ENCODE measurements around the gene CRADD. TPM values are rescaled to one million over a fixed set of nuclear protein-coding genes. Genes with fewer than 3 reads are reported as not detected.

CRADD gene
- total and polyA plus RNA-seq, 10 donors, result 5.5 to 58.7 (median 18.8) TPM

DNA sequence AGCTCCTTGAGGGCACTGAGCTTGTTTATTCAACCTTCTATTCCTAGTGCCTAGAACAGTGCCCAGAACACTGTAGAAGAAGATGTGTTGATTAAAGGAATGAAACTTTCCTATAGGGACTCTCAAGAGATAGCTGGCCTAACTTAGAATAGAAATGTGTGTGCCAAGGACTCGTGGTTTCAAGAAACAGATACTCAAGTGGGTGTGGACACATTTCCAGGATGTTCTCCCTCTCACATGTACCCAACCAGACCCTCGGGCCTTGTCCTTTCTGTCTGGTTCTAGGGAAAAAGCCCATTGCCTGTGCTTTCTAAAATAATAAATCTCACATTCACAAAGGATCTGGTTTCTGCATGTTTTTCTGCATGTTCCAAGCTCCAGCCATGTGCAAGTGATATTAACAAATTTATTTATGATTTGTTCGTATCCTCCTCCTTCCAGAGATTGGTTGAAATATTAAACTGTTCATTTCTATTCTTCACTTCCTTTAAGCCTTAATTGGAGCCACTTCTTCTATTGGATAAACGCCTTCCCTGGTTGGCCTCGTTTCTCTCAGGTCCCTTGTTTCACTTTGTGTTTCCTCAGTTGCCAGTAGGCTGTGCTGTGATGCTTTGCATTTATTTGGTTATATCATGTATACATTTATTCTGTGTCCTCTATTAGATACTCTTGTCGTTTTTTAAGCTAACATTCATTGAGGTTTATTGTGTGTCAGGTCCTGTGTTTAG lies 89.8 kb downstream of the CRADD start:
- peaks cover 11 to 45% (median 25%) of the 10 kb centered on the region in 6 donors for H3K4me1 ChIP-seq
- H3K9me3 ChIP-seq, result no peaks in the 10 kb centered on the region
- no peaks in the 10 kb centered on the region for H3K36me3 ChIP-seq
- WGBS, 5 donors, result 18 to 34% (median 26%) methylated on average over 6 of the region's 6 CpGs
- intact Hi-C loops (cut with DNase I; ENCODE audit: low total_unique reads), result no loop called here
- TF ChIP-seq, protein P1, sequence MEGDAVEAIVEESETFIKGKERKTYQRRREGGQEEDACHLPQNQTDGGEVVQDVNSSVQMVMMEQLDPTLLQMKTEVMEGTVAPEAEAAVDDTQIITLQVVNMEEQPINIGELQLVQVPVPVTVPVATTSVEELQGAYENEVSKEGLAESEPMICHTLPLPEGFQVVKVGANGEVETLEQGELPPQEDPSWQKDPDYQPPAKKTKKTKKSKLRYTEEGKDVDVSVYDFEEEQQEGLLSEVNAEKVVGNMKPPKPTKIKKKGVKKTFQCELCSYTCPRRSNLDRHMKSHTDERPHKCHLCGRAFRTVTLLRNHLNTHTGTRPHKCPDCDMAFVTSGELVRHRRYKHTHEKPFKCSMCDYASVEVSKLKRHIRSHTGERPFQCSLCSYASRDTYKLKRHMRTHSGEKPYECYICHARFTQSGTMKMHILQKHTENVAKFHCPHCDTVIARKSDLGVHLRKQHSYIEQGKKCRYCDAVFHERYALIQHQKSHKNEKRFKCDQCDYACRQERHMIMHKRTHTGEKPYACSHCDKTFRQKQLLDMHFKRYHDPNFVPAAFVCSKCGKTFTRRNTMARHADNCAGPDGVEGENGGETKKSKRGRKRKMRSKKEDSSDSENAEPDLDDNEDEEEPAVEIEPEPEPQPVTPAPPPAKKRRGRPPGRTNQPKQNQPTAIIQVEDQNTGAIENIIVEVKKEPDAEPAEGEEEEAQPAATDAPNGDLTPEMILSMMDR (IDR thresholded peaks at IDR 0.05 in 8 of 11, conservative IDR thresholded peaks at IDR 0.05 in 3 of 11), result peak in 9 of 11 experiments; percentile 12 to 62 (median 50)
- TF ChIP-seq POLR2AphosphoS5 (IDR thresholded peaks at IDR 0.05), result no peak
- no peak for TF ChIP-seq POLR2A (IDR thresholded peaks at IDR 0.05)
- no peak overlapping the region for H3K4me3 ChIP-seq
- DNase-seq, result no peak
- H3K27ac ChIP-seq, result peak overlapping the region in 6 of 8 donors; percentile 42 to 63 (median 54)
- no peaks in the 10 kb centered on the region for H3K27me3 ChIP-seq (replicated peaks in 1 of 7)

- TF ChIP-seq POLR2A (IDR thresholded peaks at IDR 0.05) (no peak), POLR2AphosphoS5 (IDR thresholded peaks at IDR 0.05) (no peak)
- TF ChIP-seq, protein P1 (IDR thresholded peaks at IDR 0.05 in 8 of 11, conservative IDR thresholded peaks at IDR 0.05 in 3 of 11), result no peak
- no peaks in the 10 kb centered on the region for H3K36me3 ChIP-seq
- no peak overlapping the region for H3K4me3 ChIP-seq
- H3K27me3 ChIP-seq (replicated peaks in 1 of 7), result no peaks in the 10 kb centered on the region
- intact Hi-C loops (cut with DNase I; ENCODE audit: low total_unique reads), result no loop called here
- H3K4me1 ChIP-seq, result peaks cover 11 to 48% (median 26%) of the 10 kb centered on the region in 6 donors
- H3K27ac ChIP-seq, result peak overlapping the region in 6 of 8 donors; percentile 42 to 63 (median 54)
- H3K9me3 ChIP-seq, result no peaks in the 10 kb centered on the region
- no peak for DNase-seq
Observed at GRCh38 chr12:93767524-93767863, 90.3 kb downstream of the CRADD start.

DNA sequence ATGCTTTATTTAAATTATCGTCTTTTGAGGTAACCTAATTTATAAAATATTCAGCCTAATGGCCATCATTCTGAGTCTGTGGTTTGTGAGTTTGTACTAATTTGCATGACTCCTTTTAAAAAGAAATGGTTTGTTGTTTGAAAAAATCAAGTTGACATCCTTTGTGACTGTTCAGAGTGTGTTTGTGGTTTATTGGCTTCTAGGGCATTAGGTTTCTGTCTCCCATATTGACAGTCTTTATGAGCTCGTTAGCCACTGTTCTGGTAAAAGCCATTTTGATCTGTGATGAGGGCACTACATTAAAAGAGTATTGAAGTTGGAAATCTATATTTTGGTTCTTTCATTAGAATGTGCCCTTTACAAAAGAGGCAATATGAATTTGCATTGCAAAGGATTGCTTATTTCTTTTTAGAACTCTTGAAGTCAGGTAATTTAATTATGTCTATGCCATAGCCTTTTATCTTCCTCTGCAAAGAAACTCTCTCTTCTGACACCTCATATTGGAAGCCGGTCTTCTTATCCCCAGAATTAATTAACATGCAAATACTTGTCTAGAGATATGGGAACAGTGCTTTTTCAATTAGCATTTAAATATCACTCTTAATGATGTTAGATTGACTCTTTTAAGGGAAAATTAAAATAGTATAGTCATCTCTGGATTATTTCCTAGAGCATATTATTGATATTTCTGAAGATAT lies 95.0 kb downstream of the CRADD start:
- Histone ChIP-seq H3K9me3 (no peaks in the 10 kb centered on the region), H3K4me1 (peaks cover 7 to 48% (median 22%) of the 10 kb centered on the region in 6 donors), H3K4me3 (no peak overlapping the region), H3K27me3 (replicated peaks in 1 of 7) (no peaks in the 10 kb centered on the region), H3K27ac (peak overlapping the region in 2 of 8 donors; percentile 28 to 40), H3K36me3 (no peaks in the 10 kb centered on the region)
- intact Hi-C loops (cut with DNase I; ENCODE audit: low total_unique reads), result no loop called here
- 78 to 87% (median 81%) methylated on average over 3 of the region's 3 CpGs for WGBS, 5 donors
- no peak for DNase-seq
- TF ChIP-seq, protein P1 (IDR thresholded peaks at IDR 0.05 in 8 of 11, conservative IDR thresholded peaks at IDR 0.05 in 3 of 11), result no peak
- TF ChIP-seq POLR2AphosphoS5 (IDR thresholded peaks at IDR 0.05) (no peak), POLR2A (IDR thresholded peaks at IDR 0.05) (no peak)
